Measurements from ENCODE around the gene TMEM59L.

The TMEM59L gene

DNA sequence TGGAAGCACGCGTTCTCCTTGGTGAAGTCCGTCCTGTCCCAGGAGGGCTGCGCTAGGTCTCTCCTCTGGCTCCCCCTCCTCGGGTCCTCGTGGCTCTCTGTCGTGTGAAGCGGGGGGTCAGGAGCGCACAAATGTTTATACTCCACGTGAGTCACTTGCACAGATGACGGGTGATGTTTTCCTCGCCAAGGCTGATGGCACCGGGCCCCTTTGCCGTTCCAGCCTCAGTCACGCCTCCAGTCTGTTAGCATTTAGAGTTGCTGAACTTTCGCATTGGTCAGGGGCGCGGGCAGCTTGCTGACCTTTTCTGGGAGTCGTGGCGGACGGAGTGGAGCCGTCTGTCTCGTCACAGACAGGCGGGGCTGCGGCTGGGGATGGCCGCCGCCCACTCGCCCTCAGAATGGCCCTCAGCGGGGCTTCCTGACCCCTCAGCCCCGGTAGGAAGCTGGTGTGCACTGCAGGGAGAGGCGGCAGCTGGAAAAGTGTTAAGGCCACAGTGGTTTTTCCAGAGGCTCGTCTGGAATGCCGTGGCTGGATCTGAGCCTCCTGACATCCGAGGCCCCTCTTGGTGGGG lies 37.9 kb downstream of the TMEM59L start:
- TF ChIP-seq, protein P1, sequence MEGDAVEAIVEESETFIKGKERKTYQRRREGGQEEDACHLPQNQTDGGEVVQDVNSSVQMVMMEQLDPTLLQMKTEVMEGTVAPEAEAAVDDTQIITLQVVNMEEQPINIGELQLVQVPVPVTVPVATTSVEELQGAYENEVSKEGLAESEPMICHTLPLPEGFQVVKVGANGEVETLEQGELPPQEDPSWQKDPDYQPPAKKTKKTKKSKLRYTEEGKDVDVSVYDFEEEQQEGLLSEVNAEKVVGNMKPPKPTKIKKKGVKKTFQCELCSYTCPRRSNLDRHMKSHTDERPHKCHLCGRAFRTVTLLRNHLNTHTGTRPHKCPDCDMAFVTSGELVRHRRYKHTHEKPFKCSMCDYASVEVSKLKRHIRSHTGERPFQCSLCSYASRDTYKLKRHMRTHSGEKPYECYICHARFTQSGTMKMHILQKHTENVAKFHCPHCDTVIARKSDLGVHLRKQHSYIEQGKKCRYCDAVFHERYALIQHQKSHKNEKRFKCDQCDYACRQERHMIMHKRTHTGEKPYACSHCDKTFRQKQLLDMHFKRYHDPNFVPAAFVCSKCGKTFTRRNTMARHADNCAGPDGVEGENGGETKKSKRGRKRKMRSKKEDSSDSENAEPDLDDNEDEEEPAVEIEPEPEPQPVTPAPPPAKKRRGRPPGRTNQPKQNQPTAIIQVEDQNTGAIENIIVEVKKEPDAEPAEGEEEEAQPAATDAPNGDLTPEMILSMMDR (IDR thresholded peaks at IDR 0.05; ENCODE audit: low read depth, low read length, poor library complexity, severe bottlenecking): no peak
- no peak for TF ChIP-seq EZH2phosphoT487 (IDR thresholded peaks at IDR 0.05; ENCODE audit: borderline replicate concordance, low read length)
- Histone ChIP-seq H4K20me1 (ENCODE audit: control insufficient read depth, insufficient read depth, low read depth, low read length) (no peaks in the 10 kb centered on the region), H3K79me2 (ENCODE audit: control insufficient read depth, low read length) (peaks cover 8% of the 10 kb centered on the region), H3K36me3 (ENCODE audit: control insufficient read depth, low read length) (no peaks in the 10 kb centered on the region), H3K4me3 (ENCODE audit: low read length) (no peak overlapping the region), H3K4me1 (ENCODE audit: control insufficient read depth, low read length) (no peaks in the 10 kb centered on the region), H3K27me3 (ENCODE audit: control insufficient read depth, low read length) (no peaks in the 10 kb centered on the region), H3K9me2 (replicated peaks; ENCODE audit: control insufficient read depth, low read length) (no peaks in the 10 kb centered on the region), H3K4me2 (ENCODE audit: low read length) (no peak overlapping the region), H3K9me3 (ENCODE audit: control insufficient read depth, insufficient read depth, low read length) (no peaks in the 10 kb centered on the region), H3K27ac (ENCODE audit: low read depth, low read length) (no peak overlapping the region), H3F3A (ENCODE audit: control insufficient read depth, insufficient read depth) (no peaks in the 10 kb centered on the region)

DNA sequence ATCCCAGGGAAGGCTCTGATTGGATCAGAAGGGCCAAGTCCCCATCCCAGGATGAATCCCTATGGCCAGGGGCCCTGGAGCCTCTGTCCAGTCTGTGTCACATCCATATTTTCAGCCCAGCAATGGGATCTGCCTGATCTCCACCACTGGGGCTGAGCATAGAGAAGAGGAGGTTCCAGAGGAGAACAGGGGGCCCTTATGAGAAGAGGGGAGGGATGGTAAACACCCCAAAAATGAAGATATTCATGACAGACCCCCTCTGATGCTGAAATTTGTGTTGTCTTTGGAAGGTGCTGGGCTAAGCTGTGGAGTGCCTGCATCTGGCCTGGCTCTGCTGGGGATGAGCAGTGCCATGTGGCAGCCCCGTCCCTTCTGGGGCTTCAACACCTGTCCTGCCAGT lies 38.6 kb downstream of the TMEM59L start:
- Histone ChIP-seq H3K4me3 (ENCODE audit: low read length) (no peak overlapping the region), H4K20me1 (ENCODE audit: control insufficient read depth, insufficient read depth, low read depth, low read length) (no peaks in the 10 kb centered on the region), H3F3A (ENCODE audit: control insufficient read depth, insufficient read depth) (no peaks in the 10 kb centered on the region), H3K27ac (ENCODE audit: low read depth, low read length) (no peak overlapping the region), H3K9me3 (ENCODE audit: control insufficient read depth, insufficient read depth, low read length) (no peaks in the 10 kb centered on the region), H3K9me2 (replicated peaks; ENCODE audit: control insufficient read depth, low read length) (no peaks in the 10 kb centered on the region), H3K4me1 (ENCODE audit: control insufficient read depth, low read length) (no peaks in the 10 kb centered on the region), H3K36me3 (ENCODE audit: control insufficient read depth, low read length) (no peaks in the 10 kb centered on the region), H3K79me2 (ENCODE audit: control insufficient read depth, low read length) (peaks cover 4% of the 10 kb centered on the region), H3K4me2 (ENCODE audit: low read length) (no peak overlapping the region), H3K27me3 (ENCODE audit: control insufficient read depth, low read length) (no peaks in the 10 kb centered on the region)
- TF ChIP-seq EZH2phosphoT487 (IDR thresholded peaks at IDR 0.05; ENCODE audit: borderline replicate concordance, low read length): no peak
- TF ChIP-seq, protein P1 (IDR thresholded peaks at IDR 0.05; ENCODE audit: low read depth, low read length, poor library complexity, severe bottlenecking): no peak

DNA sequence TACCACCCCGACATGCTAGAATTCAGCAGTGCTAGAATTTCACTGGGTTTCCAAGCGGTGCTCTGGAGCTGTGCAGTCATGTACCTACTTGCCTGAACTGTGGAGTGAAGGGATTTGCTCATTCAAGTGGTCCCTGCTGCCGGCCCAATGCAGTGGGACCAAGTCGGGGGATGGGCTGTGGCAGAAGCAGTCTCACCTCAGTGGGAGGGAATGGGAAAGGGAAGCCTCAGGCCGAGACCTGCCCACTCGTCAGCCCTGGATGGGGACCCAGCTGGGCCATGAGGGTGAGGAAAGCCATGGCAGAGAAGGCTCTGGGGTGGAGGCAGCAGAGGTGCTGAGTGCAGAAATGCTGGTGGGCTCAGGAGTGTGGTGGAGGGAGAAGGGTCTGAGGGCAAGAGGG lies 39.1 kb downstream of the TMEM59L start:
- Histone ChIP-seq H3K27ac (ENCODE audit: low read depth, low read length) (no peak overlapping the region), H3K36me3 (ENCODE audit: control insufficient read depth, low read length) (no peaks in the 10 kb centered on the region), H3K4me2 (ENCODE audit: low read length) (no peak overlapping the region), H3K27me3 (ENCODE audit: control insufficient read depth, low read length) (no peaks in the 10 kb centered on the region), H3K4me3 (ENCODE audit: low read length) (no peak overlapping the region), H3K79me2 (ENCODE audit: control insufficient read depth, low read length) (peaks cover 2% of the 10 kb centered on the region; the same call in 1 of the 2 replicates), H3K9me3 (ENCODE audit: control insufficient read depth, insufficient read depth, low read length) (no peaks in the 10 kb centered on the region), H3K9me2 (replicated peaks; ENCODE audit: control insufficient read depth, low read length) (no peaks in the 10 kb centered on the region), H3K4me1 (ENCODE audit: control insufficient read depth, low read length) (no peaks in the 10 kb centered on the region), H3F3A (ENCODE audit: control insufficient read depth, insufficient read depth) (no peaks in the 10 kb centered on the region), H4K20me1 (ENCODE audit: control insufficient read depth, insufficient read depth, low read depth, low read length) (no peaks in the 10 kb centered on the region)
- TF ChIP-seq, protein P1 (IDR thresholded peaks at IDR 0.05; ENCODE audit: low read depth, low read length, poor library complexity, severe bottlenecking): no peak
- no peak for TF ChIP-seq EZH2phosphoT487 (IDR thresholded peaks at IDR 0.05; ENCODE audit: borderline replicate concordance, low read length)
